Measurements from ENCODE around the gene UNC93B1. TPM values are rescaled to one million over a fixed set of nuclear protein-coding genes. Genes with fewer than 3 reads are reported as not detected.
A peak's percentile ranks its signal among the peaks of the same experiment; 100 is the strongest.

The UNC93B1 gene
- total RNA-seq, 1 donor from 2014 or later: 7.3 TPM

DNA sequence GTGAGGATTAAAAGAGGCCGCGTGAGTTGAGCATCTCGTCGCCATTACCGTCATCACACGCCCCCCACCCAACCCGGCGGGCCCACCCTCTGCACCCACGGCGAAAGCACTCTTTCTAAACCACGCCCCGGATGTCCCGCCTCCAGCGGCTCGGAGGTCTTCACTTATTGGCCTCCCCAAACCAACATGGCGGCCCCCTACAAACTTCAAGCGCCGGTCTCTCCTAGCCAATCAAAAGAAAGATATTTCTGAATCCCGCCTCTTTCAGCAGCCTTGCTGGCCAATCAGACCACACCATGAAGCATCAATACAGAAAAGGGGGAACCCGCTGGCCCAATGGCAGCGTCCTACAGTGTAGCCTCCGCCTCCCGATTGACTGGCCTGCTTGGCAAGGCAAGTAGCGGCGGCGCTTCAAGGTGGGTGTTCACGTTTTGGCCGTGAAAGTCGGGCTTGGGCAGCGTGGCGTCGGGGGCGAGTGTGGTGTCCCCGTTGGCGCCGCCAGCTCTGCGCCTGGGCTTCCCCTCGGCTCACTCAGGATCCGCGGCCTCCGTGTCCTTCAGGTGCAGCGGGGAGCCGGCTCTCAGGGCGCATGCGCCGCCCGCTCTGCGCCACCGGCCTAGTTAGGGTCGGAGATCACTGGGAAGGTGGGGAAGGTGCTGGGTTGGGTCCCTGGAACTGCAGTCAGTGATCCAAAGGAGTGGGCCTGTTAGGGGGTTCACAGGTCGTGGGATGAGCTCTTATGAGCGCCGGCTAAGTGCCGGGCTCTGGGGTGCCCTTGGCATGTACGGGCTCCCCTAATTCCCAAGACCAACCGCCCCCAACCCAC lies 26.6 kb upstream of the UNC93B1 start, which contains the start of gene NDUFS8:
Gene NDUFS8, plus strand, starts transcription at position 364 of the 826 bp plus-strand sequence. CDS start 1,471 bp downstream, outside the sequence.
- intact Hi-C loops (cut with DNase I): loop anchor here (10.0 kb wide), 1 partner anchor 94 kb away; the partner anchor contains the start of gene CHKA
- peak; percentile 99 for DNase-seq
- ATAC-seq (ENCODE audit: poor library complexity): peak; percentile 92

- no peak for DNase-seq
- intact Hi-C loops (cut with DNase I): no loop called here
- ATAC-seq (ENCODE audit: poor library complexity): no peak
Observed at GRCh38 chr11:68028802-68029545, 25.1 kb upstream of the UNC93B1 start.

DNA sequence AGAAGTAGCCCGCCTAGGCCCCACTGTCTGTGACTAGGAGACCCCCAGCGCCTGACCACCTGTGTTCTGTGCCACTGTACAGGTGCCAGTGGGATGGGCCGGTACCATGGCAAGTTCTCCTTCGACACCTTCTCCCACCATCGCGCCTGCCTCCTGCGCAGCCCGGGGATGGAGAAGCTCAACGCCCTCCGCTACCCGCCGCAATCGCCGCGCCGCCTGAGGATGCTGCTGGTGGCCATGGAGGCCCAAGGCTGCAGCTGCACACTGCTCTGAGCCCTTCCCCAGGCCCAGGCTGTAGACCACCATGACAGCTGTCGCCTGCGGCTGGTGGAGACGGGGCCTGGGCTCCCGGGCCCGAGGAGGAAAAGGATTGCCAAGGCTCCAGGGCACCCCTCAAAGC lies 23.8 kb upstream of the UNC93B1 start:
- DNase-seq (no peak), ATAC-seq (ENCODE audit: poor library complexity) (no peak)
- intact Hi-C loops (cut with DNase I): no loop called here

- DNase-seq (no peak), ATAC-seq (ENCODE audit: poor library complexity) (no peak)
- intact Hi-C loops (cut with DNase I): no loop called here
Observed at GRCh38 chr11:68026391-68027105, 22.7 kb upstream of the UNC93B1 start.

DNA sequence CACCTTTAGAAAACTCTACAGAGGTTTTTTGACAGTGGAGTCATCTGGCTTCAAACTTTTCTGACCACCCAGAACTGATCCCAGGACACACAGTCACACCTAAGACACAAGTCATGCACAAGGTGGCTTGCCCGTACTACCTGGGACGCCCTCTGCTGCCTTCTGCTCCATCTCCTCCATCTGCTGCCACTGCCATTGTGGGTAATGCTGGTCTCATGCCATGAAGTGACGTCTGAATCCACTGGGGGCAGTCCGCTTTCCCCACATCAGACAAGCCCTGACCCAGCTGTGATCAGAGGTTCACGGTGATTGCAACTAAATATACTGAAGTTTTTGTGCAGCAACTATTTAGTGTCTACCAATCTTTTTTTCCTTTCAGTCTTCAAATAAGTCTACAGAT lies 21.1 kb upstream of the UNC93B1 start:
- intact Hi-C loops (cut with DNase I): no loop called here
- DNase-seq (no peak), ATAC-seq (ENCODE audit: poor library complexity) (no peak)

GRCh38 chr11:68024508-68024907 lies 20.6 kb upstream of the UNC93B1 start:
- intact Hi-C loops (cut with DNase I): no loop called here
- no peak for ATAC-seq (ENCODE audit: poor library complexity)

DNA sequence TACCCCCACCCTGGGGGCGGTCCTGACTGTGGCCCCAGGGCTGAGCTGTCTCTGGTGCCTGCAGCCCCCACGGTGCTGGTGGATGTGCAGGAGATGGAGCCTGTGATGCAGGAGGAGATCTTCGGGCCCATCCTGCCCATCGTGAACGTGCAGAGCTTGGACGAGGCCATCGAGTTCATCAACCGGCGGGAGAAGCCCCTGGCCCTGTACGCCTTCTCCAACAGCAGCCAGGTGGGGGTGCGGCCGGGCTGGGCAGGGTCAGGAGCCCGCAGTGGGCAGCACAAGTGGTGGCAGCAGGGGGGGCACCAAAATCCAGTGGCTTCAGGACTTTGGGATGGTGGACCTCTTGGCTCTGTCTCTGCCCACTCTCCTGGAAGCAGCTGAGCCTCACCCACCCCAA lies 18.6 kb upstream of the UNC93B1 start:
- DNase-seq (no peak), ATAC-seq (ENCODE audit: poor library complexity) (no peak)
- intact Hi-C loops (cut with DNase I): no loop called here

More at GRCh38 chr11:68024508-68024907, 20.6 kb upstream of the UNC93B1 start:
- DNase-seq: no peak

- DNase-seq (no peak), ATAC-seq (ENCODE audit: poor library complexity) (peak; percentile 46)
- intact Hi-C loops (cut with DNase I): no loop called here
Observed at GRCh38 chr11:68021167-68021787, 17.4 kb upstream of the UNC93B1 start.

GRCh38 chr11:68020575-68020974 lies 16.7 kb upstream of the UNC93B1 start:
- ATAC-seq (ENCODE audit: poor library complexity) (no peak), DNase-seq (no peak)
- intact Hi-C loops (cut with DNase I): no loop called here

DNA sequence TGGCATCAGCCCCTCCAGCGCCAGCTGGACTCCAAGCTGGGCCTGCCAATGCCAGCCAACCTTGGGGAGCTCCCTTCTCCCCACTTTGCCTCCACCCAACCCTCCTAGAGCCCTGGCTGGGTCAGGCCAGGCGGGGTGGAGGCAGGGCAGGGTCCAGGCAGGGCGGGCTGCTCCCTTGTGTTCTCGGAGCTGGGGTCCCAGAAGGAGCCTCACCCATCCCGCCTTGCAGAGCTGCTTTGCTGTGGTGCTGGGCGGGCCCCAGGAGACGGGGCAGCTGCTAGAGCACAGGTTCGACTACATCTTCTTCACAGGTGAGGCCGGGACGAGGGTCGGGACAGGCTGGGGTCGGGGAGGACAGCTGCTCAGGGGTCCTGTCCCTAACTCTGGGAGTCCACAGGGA lies 15.6 kb upstream of the UNC93B1 start:
- no peak for DNase-seq

GRCh38 chr11:68018730-68019190 lies 14.9 kb upstream of the UNC93B1 start:
- ATAC-seq (ENCODE audit: poor library complexity): no peak
- intact Hi-C loops (cut with DNase I): no loop called here
- DNase-seq: no peak

More for the DNA sequence above, 15.6 kb upstream of the UNC93B1 start:
- intact Hi-C loops (cut with DNase I): no loop called here
- ATAC-seq (ENCODE audit: poor library complexity): no peak

DNA sequence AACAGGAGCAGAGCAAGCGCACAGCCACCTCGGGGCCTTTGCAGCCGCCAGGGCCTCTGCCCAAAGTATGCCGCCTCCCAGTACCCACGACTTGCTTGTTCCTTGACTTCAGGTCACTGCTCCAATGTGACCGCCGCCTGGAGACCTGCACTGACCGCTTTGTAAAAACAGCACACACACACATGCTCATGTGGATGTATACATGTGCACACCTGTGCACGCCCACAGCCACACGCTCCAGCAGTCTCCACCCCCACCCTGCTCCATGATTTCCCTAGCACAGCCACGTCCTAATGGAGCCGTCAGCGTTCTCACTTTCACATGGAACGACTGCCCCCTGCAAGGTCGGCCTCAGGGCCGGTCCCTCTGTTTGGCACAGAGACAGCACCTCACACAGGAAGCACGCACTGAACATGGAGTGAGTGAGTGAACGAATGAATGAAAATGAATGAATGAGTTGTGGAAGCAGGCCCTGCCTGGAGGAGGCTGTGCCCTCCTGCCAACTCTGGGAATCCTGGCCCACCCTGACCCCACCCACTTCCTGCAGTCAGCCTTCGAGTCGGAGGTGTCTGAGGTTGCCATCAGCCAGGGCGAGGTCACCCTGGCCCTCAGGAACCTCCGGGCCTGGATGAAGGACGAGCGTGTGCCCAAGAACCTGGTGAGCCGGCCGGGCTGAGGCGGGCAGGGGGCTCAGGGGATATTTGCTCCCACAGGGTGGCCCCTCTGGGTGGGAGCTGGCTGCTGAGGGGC lies 14.3 kb upstream of the UNC93B1 start:
- DNase-seq (no peak), ATAC-seq (ENCODE audit: poor library complexity) (no peak)
- intact Hi-C loops (cut with DNase I): no loop called here

GRCh38 chr11:68016904-68017817 lies 13.3 kb upstream of the UNC93B1 start:
- DNase-seq: no peak
- ATAC-seq (ENCODE audit: poor library complexity): no peak
- intact Hi-C loops (cut with DNase I): no loop called here

GRCh38 chr11:68016161-68016903 lies 12.4 kb upstream of the UNC93B1 start:
- ATAC-seq (ENCODE audit: poor library complexity) (no peak), DNase-seq (no peak)
- intact Hi-C loops (cut with DNase I): no loop called here

- DNase-seq (no peak), ATAC-seq (ENCODE audit: poor library complexity) (no peak)
- intact Hi-C loops (cut with DNase I): no loop called here
Observed at GRCh38 chr11:68015467-68015866, 11.6 kb upstream of the UNC93B1 start.

DNA sequence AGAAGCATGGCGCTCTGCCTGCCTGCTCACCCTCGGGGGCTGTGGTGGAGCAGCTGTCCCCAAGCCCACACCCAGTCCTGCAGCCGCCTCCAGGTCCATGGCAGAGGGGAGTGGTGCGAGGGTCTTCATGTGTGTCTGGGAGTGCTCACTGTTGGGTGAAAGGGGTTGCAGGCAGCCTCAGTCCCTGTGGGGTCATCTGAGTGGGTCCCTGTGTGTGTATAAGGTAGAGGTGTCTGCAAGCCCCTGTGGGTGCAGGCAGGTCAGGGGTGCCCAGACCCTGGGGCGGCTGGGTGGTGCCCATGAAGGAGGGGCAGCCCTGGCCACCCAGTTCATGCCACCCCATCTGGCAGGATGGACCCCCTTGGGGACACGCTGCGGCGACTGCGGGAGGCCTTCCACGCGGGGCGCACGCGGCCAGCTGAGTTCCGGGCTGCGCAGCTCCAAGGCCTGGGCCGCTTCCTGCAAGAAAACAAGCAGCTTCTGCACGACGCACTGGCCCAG lies 11.1 kb upstream of the UNC93B1 start:
- ATAC-seq (ENCODE audit: poor library complexity): no peak
- DNase-seq: no peak
- intact Hi-C loops (cut with DNase I): no loop called here

Measured in Right ventricle myocardium superior (tissue), 1 donor.